ENCODE measurements around the gene MUCL1.
"Not testable (repeated sequence)": the region's sequence is repeated elsewhere in the genome, so short reads cannot be mapped to it uniquely, and the experiment has no call there.

MUCL1 gene

GRCh38 chr12:54853933-54854538, at the start of gene MUCL1:
Gene MUCL1 (plus strand): TSS chr12:54854516. CDS start chr12:54854583, 67 bp downstream.
- DNase-seq (ENCODE audit: low read depth, low spot score): peak; percentile 49

GRCh38 chr12:54821676-54822075, 32.6 kb upstream of the MUCL1 start:
- DNase-seq (ENCODE audit: low read depth, low spot score): no peak

GRCh38 chr12:54824402-54824801, 29.9 kb upstream of the MUCL1 start:
- DNase-seq (ENCODE audit: low read depth, low spot score): no peak

- no peak for DNase-seq (ENCODE audit: low read depth, low spot score)
Measured at GRCh38 chr12:54829511-54829910, 24.8 kb upstream of the MUCL1 start.

- DNase-seq (ENCODE audit: low read depth, low spot score): no peak
Measured at GRCh38 chr12:54830199-54830598, 24.1 kb upstream of the MUCL1 start.

GRCh38 chr12:54831631-54832030, 22.7 kb upstream of the MUCL1 start:
- DNase-seq (ENCODE audit: low read depth, low spot score): no peak

- DNase-seq (ENCODE audit: low read depth, low spot score): no peak
Measured at GRCh38 chr12:54840244-54840865, 14.0 kb upstream of the MUCL1 start.

- no peak for DNase-seq (ENCODE audit: low read depth, low spot score)
Measured at GRCh38 chr12:54857406-54857805, 3.1 kb downstream of the MUCL1 start.

- DNase-seq (ENCODE audit: low read depth, low spot score): no peak
Measured at GRCh38 chr12:54858562-54858961, 4.2 kb downstream of the MUCL1 start.

- DNase-seq (ENCODE audit: low read depth, low spot score): no peak
Measured at GRCh38 chr12:54859502-54859901, 5.2 kb downstream of the MUCL1 start.

GRCh38 chr12:54861927-54862326, 7.6 kb downstream of the MUCL1 start:
- DNase-seq (ENCODE audit: low read depth, low spot score): no peak

- DNase-seq (ENCODE audit: low read depth, low spot score): no peak
Measured at GRCh38 chr12:54863948-54864618, 9.8 kb downstream of the MUCL1 start.

- DNase-seq (ENCODE audit: low read depth, low spot score): no peak
Measured at GRCh38 chr12:54865683-54866324, 11.5 kb downstream of the MUCL1 start.

GRCh38 chr12:54868690-54869089, 14.4 kb downstream of the MUCL1 start:
- DNase-seq (ENCODE audit: low read depth, low spot score): no peak

GRCh38 chr12:54870048-54870447, 15.7 kb downstream of the MUCL1 start:
- no peak for DNase-seq (ENCODE audit: low read depth, low spot score)

- DNase-seq (ENCODE audit: low read depth, low spot score): no peak
Measured at GRCh38 chr12:54870617-54871016, 16.3 kb downstream of the MUCL1 start.

- no peak for DNase-seq (ENCODE audit: low read depth, low spot score)
Measured at GRCh38 chr12:54879150-54879549, 24.8 kb downstream of the MUCL1 start.

- DNase-seq (ENCODE audit: low read depth, low spot score): no peak
Measured at GRCh38 chr12:54879579-54879978, 25.3 kb downstream of the MUCL1 start.

- no peak for DNase-seq (ENCODE audit: low read depth, low spot score)
Measured at GRCh38 chr12:54882079-54882478, 27.8 kb downstream of the MUCL1 start.

GRCh38 chr12:54882597-54882996, 28.3 kb downstream of the MUCL1 start:
- not testable (repeated sequence) for DNase-seq (ENCODE audit: low read depth, low spot score)

- not testable (repeated sequence) for DNase-seq (ENCODE audit: low read depth, low spot score)
Measured at GRCh38 chr12:54888428-54888827, 34.1 kb downstream of the MUCL1 start.

- DNase-seq (ENCODE audit: low read depth, low spot score): no peak
Measured at GRCh38 chr12:54890339-54890738, 36.0 kb downstream of the MUCL1 start.
